GM18526 (cell line): ENCODE data around the gene PHRF1.

ENCODE experiments used
- POLR2A ChIP-seq: IDR thresholded peaks from 3 replicates; pipeline ENCODE4 v1.6.1; 2011; ENCODE audit not compliant: insufficient read length; ENCODE audit errors: extremely low read depth

The PHRF1 gene

DNA sequence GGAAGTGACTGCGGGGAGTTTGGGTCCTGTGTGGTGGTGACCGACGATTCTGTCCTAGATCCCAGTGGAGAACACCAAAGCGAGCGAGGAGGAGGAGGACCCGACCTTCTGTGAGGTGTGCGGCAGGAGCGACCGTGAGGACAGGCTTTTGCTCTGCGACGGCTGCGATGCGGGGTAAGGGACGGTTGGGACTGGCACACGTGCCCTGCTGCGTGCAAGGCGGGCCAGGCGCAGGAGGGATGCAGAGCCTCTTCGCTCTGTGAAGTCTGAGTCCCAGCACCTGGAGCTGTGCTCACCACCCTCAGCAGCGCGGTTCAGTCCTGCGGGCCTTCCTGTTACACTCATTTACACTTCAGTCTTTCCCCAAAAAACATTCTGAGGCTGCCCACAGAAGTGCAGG lies 16.2 kb downstream of the PHRF1 start:
- TF ChIP-seq POLR2A: no peak

DNA sequence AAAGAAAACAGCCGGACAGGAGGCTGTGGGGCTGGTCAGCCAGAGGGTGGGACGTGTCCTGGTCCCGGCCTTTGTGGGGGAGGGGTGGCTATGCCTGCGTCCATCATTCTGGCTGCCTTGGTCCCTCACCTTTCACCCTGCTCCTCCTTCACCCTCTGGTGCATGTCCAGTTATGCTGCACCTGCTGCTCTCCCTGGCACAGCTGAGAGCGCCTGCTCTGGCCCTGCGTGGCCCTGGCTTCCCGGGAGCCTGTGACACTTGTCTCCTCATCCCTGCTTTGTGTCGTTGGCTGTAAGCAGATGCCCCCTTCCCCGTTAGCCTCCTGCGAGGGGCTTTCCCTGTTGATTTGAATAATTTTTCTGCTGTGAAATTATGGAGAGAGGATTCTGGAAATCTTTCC lies 16.6 kb downstream of the PHRF1 start:
- TF ChIP-seq POLR2A: no peak

GRCh38 chr11:593347-593746 lies 17.1 kb downstream of the PHRF1 start:
- no peak for TF ChIP-seq POLR2A

DNA sequence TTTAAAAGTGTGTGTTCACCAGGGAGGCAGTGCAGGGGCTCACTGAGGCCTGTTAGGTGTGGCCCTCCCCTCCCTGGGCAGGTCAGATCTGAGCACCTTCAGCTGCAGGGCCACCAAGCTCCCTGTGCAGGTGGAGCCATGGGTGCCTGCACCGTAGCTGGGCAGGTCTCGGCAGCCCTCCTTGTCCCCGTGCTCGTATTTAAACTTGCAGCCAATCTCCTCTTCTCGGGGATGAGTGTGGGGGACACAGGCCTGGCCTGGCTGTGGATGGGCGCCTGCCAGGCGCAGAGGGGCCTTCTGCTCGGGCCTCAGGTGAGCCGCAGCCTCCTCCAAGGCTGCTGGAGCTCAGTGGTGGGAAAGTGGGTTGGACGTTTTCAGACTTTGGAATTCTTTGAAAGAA lies 19.1 kb downstream of the PHRF1 start:
- no peak for TF ChIP-seq POLR2A

GRCh38 chr11:596374-596773 lies 20.1 kb downstream of the PHRF1 start:
- TF ChIP-seq POLR2A: no peak

- no peak for TF ChIP-seq POLR2A
Observed at GRCh38 chr11:597166-597725, 21.0 kb downstream of the PHRF1 start.

- TF ChIP-seq POLR2A: no peak
Observed at GRCh38 chr11:598005-598680, 21.9 kb downstream of the PHRF1 start.

DNA sequence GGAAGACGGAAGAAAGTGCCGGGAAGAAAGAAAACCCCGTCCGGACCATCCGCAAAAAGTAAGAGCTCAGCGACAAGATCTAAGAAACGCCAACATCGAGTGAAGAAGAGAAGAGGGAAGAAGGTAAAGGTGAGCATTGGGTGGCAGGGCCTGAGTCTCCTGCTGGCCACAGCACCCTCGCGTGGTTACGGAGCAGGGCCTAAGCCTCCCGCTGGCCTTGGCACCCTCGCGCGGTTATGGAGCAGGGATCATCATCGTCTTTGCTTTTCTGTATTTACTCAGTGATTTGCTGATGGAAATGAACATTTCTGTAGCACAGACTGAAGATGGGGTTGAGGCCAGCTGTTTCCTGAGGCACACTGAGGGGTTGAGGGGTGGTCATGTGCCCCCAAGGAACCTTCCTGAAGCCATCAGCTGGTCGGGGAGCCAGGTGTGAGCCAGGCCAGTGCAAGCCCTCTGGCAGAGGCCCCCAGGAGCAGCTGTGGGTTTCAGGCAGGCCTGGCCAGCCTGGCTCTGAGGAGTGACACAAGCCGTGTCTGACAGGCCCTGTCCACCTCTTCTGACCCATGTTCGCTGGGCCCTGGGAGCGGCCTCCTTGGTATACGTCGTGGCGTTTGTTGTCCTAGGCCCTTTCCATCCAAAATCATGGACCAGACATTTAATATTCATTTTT lies 25.4 kb downstream of the PHRF1 start:
- no peak for TF ChIP-seq POLR2A

- TF ChIP-seq POLR2A: no peak
Observed at GRCh38 chr11:603154-603553, 26.9 kb downstream of the PHRF1 start.

DNA sequence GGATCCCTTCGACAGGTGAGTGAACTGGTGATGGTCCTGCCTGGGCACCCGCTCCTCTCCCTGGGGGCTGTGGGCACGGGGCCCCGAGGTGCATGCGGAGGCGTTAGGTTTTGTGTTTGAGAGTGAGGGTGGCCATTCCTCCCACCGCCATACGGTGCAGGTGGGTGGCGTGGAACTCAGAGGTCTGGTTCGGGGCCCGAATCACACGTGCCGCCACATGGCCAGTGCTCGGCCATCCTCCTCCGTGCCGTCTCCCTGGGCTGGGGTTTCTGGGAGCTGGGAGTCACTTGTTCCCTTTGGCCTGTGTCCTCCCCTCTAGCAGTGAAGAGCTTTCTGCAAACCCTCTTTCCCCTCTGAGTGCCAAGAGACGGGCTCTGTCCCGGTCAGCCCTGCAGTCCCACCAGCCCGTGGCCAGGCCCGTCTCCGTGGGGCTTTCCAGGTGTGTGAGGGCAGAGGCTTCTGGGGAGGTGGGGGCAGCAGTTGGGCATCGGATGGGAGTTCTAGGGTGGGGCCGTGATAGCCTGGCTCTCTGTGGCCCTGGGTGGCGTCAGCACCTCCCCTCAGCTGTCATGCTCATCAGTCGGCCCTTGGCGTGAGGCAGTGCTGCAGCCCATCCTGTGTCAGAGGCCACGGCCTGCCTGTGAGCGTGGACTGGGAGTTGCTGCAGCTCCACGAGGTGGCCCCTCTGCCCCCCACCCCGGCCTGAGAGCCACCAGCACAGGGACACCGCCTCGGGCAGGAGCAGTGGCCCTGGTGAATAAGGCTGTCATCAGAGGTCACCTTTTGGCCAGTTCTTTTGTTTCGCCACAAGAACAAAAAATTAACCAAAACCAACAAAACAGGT lies 29.2 kb downstream of the PHRF1 start:
- no peak for TF ChIP-seq POLR2A

DNA sequence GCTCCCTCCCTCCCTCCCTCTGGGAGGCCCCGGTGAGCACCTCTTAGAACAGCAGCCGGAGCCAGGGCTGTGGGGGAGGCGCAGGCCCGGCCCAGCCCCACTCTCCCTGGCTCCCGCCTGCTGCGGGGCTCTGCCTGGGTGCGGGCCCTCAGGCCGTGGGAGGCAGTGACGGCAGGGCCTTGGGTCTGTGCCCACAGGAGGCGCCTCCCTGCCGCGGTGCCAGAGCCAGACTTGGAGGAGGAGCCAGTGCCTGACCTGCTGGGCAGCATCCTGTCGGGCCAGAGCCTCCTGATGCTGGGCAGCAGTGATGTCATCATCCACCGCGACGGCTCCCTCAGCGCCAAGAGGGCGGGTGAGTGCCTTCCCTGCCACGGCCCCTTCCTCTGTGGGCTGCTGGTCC lies 30.0 kb downstream of the PHRF1 start:
- no peak for TF ChIP-seq POLR2A

DNA sequence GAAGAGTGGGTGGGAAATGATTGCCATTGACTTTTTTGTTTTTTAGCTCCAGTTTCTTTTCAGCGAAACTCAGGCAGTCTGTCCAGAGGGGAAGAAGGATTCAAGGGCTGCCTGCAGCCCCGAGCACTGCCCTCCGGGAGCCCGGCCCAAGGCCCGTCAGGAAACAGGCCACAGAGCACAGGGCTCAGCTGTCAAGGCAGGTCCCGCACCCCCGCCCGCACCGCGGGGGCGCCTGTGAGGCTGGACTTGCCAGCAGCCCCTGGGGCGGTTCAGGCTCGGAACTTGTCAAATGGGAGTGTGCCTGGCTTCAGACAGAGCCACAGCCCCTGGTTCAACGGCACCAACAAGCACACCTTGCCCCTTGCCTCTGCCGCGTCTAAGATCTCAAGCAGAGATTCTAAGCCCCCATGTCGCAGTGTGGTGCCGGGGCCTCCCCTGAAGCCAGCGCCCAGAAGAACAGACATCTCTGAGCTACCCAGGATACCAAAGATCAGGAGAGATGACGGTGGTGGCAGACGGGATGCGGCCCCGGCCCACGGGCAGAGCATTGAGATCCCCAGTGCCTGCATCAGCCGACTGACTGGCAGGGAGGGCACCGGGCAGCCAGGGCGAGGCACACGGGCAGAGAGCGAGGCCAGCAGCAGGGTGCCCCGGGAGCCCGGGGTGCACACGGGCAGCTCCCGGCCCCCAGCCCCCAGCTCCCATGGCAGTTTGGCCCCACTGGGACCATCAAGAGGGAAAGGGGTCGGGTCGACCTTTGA lies 30.9 kb downstream of the PHRF1 start:
- TF ChIP-seq POLR2A: no peak

- TF ChIP-seq POLR2A: no peak
Observed at GRCh38 chr11:607971-608659, 31.8 kb downstream of the PHRF1 start.

DNA sequence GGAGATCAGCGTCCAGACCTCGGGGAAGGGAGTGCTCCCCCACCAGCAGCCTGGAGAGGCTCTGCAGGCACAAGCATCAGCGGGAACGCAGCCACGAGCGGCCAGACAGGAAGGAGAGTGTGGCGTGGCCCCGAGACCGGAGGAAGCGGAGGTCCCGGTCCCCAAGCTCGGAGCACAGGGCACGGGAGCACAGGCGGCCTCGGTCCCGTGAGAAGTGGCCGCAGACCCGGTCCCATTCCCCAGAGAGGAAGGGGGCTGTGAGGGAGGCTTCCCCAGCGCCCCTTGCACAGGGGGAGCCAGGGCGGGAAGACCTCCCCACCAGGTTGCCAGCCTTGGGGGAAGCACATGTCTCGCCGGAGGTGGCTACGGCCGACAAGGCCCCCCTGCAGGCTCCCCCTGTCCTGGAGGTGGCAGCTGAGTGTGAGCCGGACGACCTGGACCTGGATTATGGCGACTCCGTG lies 32.6 kb downstream of the PHRF1 start:
- TF ChIP-seq POLR2A: no peak
